ENCODE results near the gene PDCD11. TPM values are rescaled to one million over a fixed set of nuclear protein-coding genes. Genes with fewer than 3 reads are reported as not detected.
A peak's percentile ranks its signal among the peaks of the same experiment; 100 is the strongest.

The PDCD11 gene
- total RNA-seq, 1 donor from 2014 or later = 56.1 TPM

DNA sequence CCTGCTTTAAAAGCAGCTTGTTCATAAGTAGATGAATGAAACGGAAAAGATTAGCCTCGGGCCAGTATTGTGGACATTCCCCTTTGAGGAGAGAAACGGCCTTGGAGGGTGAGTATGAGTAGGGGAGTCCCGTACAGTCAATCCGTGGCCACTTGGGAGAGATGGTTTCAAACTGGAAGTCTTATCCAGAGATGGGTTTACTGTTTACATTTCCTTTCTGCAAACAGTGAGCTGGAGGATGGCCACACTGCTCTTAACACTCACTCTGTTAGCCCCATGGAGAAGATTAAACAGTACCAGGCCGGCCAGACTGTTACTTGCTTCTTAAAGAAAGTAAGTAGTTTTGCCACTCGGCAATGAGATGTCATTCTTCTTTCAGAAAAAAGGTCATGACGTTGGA lies 35.5 kb downstream of the PDCD11 start:
- Mint-ChIP-seq H3K27ac (no peak overlapping the region), H3K9me3 (ENCODE audit: low read depth) (no peaks in the 10 kb centered on the region), H3K4me3 (ENCODE audit: low read depth) (no peak overlapping the region), H3K36me3 (ENCODE audit: insufficient read depth) (peaks cover 25% of the 10 kb centered on the region), H3K27me3 (no peaks in the 10 kb centered on the region), H3K4me1 (ENCODE audit: low read depth) (peaks cover 5% of the 10 kb centered on the region)
- TF ChIP-seq CTCF (IDR thresholded peaks at IDR 0.05; ENCODE audit: unreplicated experiment) = no peak
- DNase-seq (ENCODE audit: low spot score, unreplicated experiment) = no peak

GRCh38 chr10:103433858-103434257 lies 37.4 kb downstream of the PDCD11 start:
- Mint-ChIP-seq H3K27me3 (no peaks in the 10 kb centered on the region), H3K36me3 (ENCODE audit: insufficient read depth) (peaks cover 22% of the 10 kb centered on the region)
- no peak for TF ChIP-seq CTCF (IDR thresholded peaks at IDR 0.05; ENCODE audit: unreplicated experiment)

GRCh38 chr10:103439776-103440175 lies 43.4 kb downstream of the PDCD11 start:
- Mint-ChIP-seq H3K27me3 (no peaks in the 10 kb centered on the region), H3K27ac (peak overlapping the region; percentile 87), H3K36me3 (ENCODE audit: insufficient read depth) (peaks cover 24% of the 10 kb centered on the region), H3K4me1 (ENCODE audit: low read depth) (peaks cover 7% of the 10 kb centered on the region), H3K9me3 (ENCODE audit: low read depth) (no peaks in the 10 kb centered on the region), H3K4me3 (ENCODE audit: low read depth) (no peak overlapping the region)
- no peak for DNase-seq (ENCODE audit: low spot score, unreplicated experiment)
- no peak for TF ChIP-seq CTCF (IDR thresholded peaks at IDR 0.05; ENCODE audit: unreplicated experiment)

More at GRCh38 chr10:103433858-103434257, 37.4 kb downstream of the PDCD11 start:
- no peak for DNase-seq (ENCODE audit: low spot score, unreplicated experiment)
- no peaks in the 10 kb centered on the region for H3K9me3 Mint-ChIP-seq (ENCODE audit: low read depth)
- H3K4me1 Mint-ChIP-seq (ENCODE audit: low read depth) = peaks cover 5% of the 10 kb centered on the region
- H3K27ac Mint-ChIP-seq = no peak overlapping the region
- H3K4me3 Mint-ChIP-seq (ENCODE audit: low read depth) = no peak overlapping the region

- no peak overlapping the region for H3K4me3 Mint-ChIP-seq (ENCODE audit: low read depth)
- no peak for TF ChIP-seq CTCF (IDR thresholded peaks at IDR 0.05; ENCODE audit: unreplicated experiment)
- no peaks in the 10 kb centered on the region for H3K9me3 Mint-ChIP-seq (ENCODE audit: low read depth)
- peak overlapping the region; percentile 87 for H3K27ac Mint-ChIP-seq
- DNase-seq (ENCODE audit: low spot score, unreplicated experiment) = no peak
- H3K36me3 Mint-ChIP-seq (ENCODE audit: insufficient read depth) = peaks cover 27% of the 10 kb centered on the region
- H3K4me1 Mint-ChIP-seq (ENCODE audit: low read depth) = peaks cover 7% of the 10 kb centered on the region
- no peaks in the 10 kb centered on the region for H3K27me3 Mint-ChIP-seq
Observed at GRCh38 chr10:103440416-103440815, 44.0 kb downstream of the PDCD11 start.

DNA sequence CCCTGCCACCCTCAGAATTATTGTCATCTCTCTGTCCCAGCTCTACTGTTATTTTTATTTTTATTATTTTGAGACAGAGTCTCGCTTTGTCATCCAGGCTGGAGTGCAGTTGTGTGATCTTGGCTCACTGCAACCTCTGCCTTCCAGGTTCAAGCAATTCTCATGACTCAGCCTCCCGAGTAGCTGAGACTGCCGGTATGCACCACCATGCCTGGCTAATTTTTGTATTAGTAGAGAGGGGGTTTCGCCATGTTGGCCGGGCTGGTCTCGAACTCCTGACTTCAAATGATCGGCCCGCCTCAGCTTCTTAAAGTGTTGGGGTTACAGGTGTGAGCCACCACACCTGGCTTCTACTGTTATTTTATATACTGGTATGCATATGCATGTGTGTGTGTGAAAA lies 44.8 kb downstream of the PDCD11 start:
- H3K36me3 Mint-ChIP-seq (ENCODE audit: insufficient read depth) = peaks cover 27% of the 10 kb centered on the region
- DNase-seq (ENCODE audit: low spot score, unreplicated experiment) = no peak
- H3K4me3 Mint-ChIP-seq (ENCODE audit: low read depth) = no peak overlapping the region
- H3K27ac Mint-ChIP-seq = no peak overlapping the region
- peaks cover 7% of the 10 kb centered on the region for H3K4me1 Mint-ChIP-seq (ENCODE audit: low read depth)
- no peaks in the 10 kb centered on the region for H3K27me3 Mint-ChIP-seq
- no peaks in the 10 kb centered on the region for H3K9me3 Mint-ChIP-seq (ENCODE audit: low read depth)
- no peak for TF ChIP-seq CTCF (IDR thresholded peaks at IDR 0.05; ENCODE audit: unreplicated experiment)
